Measurements from ENCODE around the gene EFNA1. TPM values are rescaled to one million over a fixed set of nuclear protein-coding genes. Genes with fewer than 3 reads are reported as not detected.

The EFNA1 gene
- total RNA-seq, 1 experiment from 2014 or later: 19.7 TPM

DNA sequence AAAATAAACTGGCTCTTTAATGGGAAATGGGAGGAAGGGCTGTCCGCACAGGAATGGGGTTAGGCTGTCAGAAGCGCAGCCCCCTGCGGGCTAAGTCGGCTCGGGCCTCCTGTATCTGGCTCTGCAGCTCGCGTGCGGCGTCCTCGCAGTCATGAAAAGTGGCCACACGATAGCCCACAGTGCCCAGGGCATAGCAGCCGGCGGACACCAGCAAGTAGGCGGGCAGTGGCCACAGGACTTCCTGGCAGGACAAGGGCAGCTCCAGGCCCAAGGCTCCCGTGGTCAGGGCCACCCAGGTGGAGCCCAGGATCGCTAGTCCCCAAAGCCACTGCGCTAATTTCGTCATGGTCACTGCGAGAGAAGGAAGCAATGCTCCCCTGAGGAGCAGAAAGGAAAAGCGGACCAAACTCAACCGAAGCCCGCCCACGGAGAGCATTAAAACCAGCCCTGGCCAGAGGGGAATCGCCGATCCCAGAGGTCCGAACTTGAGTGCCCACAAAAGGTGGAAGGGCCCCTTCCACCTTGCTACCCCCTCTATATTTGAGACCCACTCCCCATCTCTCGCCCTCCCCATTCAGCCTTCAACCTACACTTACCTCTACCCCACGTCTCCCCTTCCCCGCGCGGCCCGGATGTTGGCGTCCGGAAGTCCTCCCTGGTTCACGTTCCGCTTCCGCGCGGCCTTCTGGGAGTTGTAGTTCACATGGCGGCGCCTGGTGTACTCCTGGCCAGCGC is 12.4 kb downstream of the EFNA1 start, which contains the start of gene DPM3:
DPM3 (minus strand) TSS at position 637 of the 735 bp plus-strand sequence; CDS start at position 346, 291 bp downstream.
- no peaks in the 10 kb centered on the region for H3K9me2 ChIP-seq (ENCODE audit: insufficient read depth)
- peak within 1 kb of the TSS; percentile 86 for H3K27ac ChIP-seq (ENCODE audit: low read depth, low read length)
- H3K9me3 ChIP-seq (ENCODE audit: control insufficient read depth in 1 of 2, insufficient read depth in 1 of 2, low read depth in 1 of 2, low read length in 2 of 2): no peaks in the 10 kb centered on the region
- TF ChIP-seq ZFX (IDR thresholded peaks at IDR 0.05): peak; percentile 53; the same call in 1 of the 2 replicates
- no peak for TF ChIP-seq ELF1 (IDR thresholded peaks at IDR 0.05; ENCODE audit: borderline replicate concordance, low read depth)
- TF ChIP-seq EGR1 (IDR thresholded peaks at IDR 0.05; ENCODE audit: low read depth): no peak
- TF ChIP-seq, protein P1, sequence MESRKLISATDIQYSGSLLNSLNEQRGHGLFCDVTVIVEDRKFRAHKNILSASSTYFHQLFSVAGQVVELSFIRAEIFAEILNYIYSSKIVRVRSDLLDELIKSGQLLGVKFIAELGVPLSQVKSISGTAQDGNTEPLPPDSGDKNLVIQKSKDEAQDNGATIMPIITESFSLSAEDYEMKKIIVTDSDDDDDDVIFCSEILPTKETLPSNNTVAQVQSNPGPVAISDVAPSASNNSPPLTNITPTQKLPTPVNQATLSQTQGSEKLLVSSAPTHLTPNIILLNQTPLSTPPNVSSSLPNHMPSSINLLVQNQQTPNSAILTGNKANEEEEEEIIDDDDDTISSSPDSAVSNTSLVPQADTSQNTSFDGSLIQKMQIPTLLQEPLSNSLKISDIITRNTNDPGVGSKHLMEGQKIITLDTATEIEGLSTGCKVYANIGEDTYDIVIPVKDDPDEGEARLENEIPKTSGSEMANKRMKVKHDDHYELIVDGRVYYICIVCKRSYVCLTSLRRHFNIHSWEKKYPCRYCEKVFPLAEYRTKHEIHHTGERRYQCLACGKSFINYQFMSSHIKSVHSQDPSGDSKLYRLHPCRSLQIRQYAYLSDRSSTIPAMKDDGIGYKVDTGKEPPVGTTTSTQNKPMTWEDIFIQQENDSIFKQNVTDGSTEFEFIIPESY (IDR thresholded peaks at IDR 0.05; ENCODE audit: extremely low read depth, insufficient replicate concordance, low read length): peak; percentile 20
- no peak for TF ChIP-seq SIN3A (IDR thresholded peaks at IDR 0.05; ENCODE audit: low read depth)
- TF ChIP-seq YY1 (IDR thresholded peaks at IDR 0.05; ENCODE audit: extremely low read depth, insufficient replicate concordance, low read depth, low read length): peak; percentile 79
- TF ChIP-seq SRF (IDR thresholded peaks at IDR 0.05; ENCODE audit: low read depth): no peak
- TF ChIP-seq EZH2 (IDR thresholded peaks at IDR 0.05): no peak
- TF ChIP-seq POLR2A (IDR thresholded peaks at IDR 0.05; ENCODE audit: borderline replicate concordance, extremely low read depth, insufficient read depth, insufficient read length): peak; percentile 33
- no peak for TF ChIP-seq ATF3 (IDR thresholded peaks at IDR 0.05)
- no peak for TF ChIP-seq TCF7L2 (IDR thresholded peaks at IDR 0.05; ENCODE audit: borderline replicate concordance, extremely low read depth, insufficient read depth, insufficient read length)
- no peak for TF ChIP-seq JUND (IDR thresholded peaks at IDR 0.05)
- no peak for TF ChIP-seq FOSL1 (IDR thresholded peaks at IDR 0.05; ENCODE audit: low read depth)
- no peak for TF ChIP-seq MAX (IDR thresholded peaks at IDR 0.05)
- TF ChIP-seq EZH2phosphoT487 (IDR thresholded peaks at IDR 0.05; ENCODE audit: borderline replicate concordance): no peak
- TF ChIP-seq CTCF (IDR thresholded peaks at IDR 0.05 in 2 of 3, conservative IDR thresholded peaks at IDR 0.05 in 1 of 3; ENCODE audit: borderline replicate concordance in 1 of 3, insufficient read depth in 1 of 3, low read depth in 2 of 3, low read length in 2 of 3): no peak
- peak; percentile 83 for TF ChIP-seq POLR2AphosphoS5 (IDR thresholded peaks at IDR 0.05; ENCODE audit: low read depth, low read length)
- TF ChIP-seq SP1 (IDR thresholded peaks at IDR 0.05; ENCODE audit: low read depth): no peak
- TF ChIP-seq RAD21 (IDR thresholded peaks at IDR 0.05; ENCODE audit: low read depth): no peak

More for the DNA sequence above, 12.4 kb downstream of the EFNA1 start, which contains the start of gene DPM3:
- H3K36me3 ChIP-seq (ENCODE audit: control insufficient read depth in 1 of 2, insufficient read depth in 2 of 2, low read length in 2 of 2): 0 out of 4 replicates have a peak, but pooled peaks cover 0 to 2% of the 10 kb centered on the region in 2 experiments
- H3K27me3 ChIP-seq (ENCODE audit: insufficient read depth, low read length): no peaks in the 10 kb centered on the region
- ChIA-PET CTCF (interaction anchor here (1.1 kb wide), 1 partner anchor 28 kb away, joined by 3 read pairs; no protein-coding TSS in a partner anchor), POLR2A (interaction anchor here (1.0 to 1.7 kb wide), 3 partner anchors 11 to 61 kb away, joined by 3 to 4 read pairs (median 3); partner anchors contain the start of gene EFNA3), RAD21 (ENCODE audit: low non-redundant PET in 1 of 2, low total read pairs in 2 of 2, uncharacterized antibody in 2 of 2, unreplicated experiment in 2 of 2) (interaction anchor here in 1 of 2 experiments (0.7 kb wide), 1 partner anchor 27 kb away, joined by 6 read pairs; no protein-coding TSS in a partner anchor)
- ATAC-seq (peak; percentile 68), DNase-seq (ENCODE audit: low read depth, low spot score) (peak; percentile 62)
- H3K79me2 ChIP-seq (ENCODE audit: insufficient read depth, low read length): peaks cover 40% of the 10 kb centered on the region
- H3K4me1 ChIP-seq (ENCODE audit: control insufficient read depth in 1 of 2, insufficient read depth in 2 of 2, low read length in 2 of 2): peaks cover 15 to 33% of the 10 kb centered on the region in 2 experiments
- TSS peak; percentile 83 for BruUV-seq (replicated peaks)
- H2AFZ ChIP-seq (ENCODE audit: low read depth, low read length, poor library complexity, severe bottlenecking): peak within 1 kb of the TSS; percentile 90
- peak within 1 kb of the TSS; percentile 96 to 98 for H3K4me3 ChIP-seq (replicated peaks in 1 of 2; ENCODE audit: low read depth in 1 of 2, low read length in 2 of 2)
- H4K20me1 ChIP-seq (ENCODE audit: insufficient read depth): no peaks in the 10 kb centered on the region
- H3K4me2 ChIP-seq (ENCODE audit: low read length): peak within 1 kb of the TSS; percentile 86
- peak within 1 kb of the TSS; percentile 94 for H3K9ac ChIP-seq (ENCODE audit: low read length)
- intact Hi-C loops (cut with micrococcal nuclease): loop anchor here (5.0 kb wide), 1 partner anchor 168 kb away; the partner anchor contains the start of genes CKS1B and SHC1

Measured in HCT116 (cell line).